GM19351 (cell line): ENCODE data around the gene SMYD3.

Source experiments
- ATAC-seq: cut with Tn5 transposase; IDR thresholded peaks from one replicate; pipeline ENCODE4 v1.9.1; 2021; ENCODE audit warnings: mild to moderate bottlenecking, moderate library complexity; ENCODE audit not compliant: unreplicated experiment

The SMYD3 gene

GRCh38 chr1:246417813-246418564, 89.1 kb downstream of the SMYD3 start:
- ATAC-seq: no peak

- ATAC-seq: no peak
These were observed 89.8 kb downstream of the SMYD3 start for GRCh38 chr1:246417152-246417812.

- no peak for ATAC-seq
These were observed 90.8 kb downstream of the SMYD3 start for GRCh38 chr1:246416261-246416660.

GRCh38 chr1:246415028-246415427, 92.1 kb downstream of the SMYD3 start:
- no peak for ATAC-seq

- no peak for ATAC-seq
These were observed 93.6 kb downstream of the SMYD3 start for GRCh38 chr1:246413430-246413829.

GRCh38 chr1:246404078-246404477, 103.0 kb downstream of the SMYD3 start:
- ATAC-seq: no peak

GRCh38 chr1:246398126-246398813, 108.8 kb downstream of the SMYD3 start:
- no peak for ATAC-seq

- no peak for ATAC-seq
These were observed 110.0 kb downstream of the SMYD3 start for GRCh38 chr1:246397046-246397445.

- no peak for ATAC-seq
These were observed 110.8 kb downstream of the SMYD3 start for GRCh38 chr1:246396322-246396721.

- ATAC-seq: no peak
These were observed 113.0 kb downstream of the SMYD3 start for GRCh38 chr1:246394121-246394520.

- no peak for ATAC-seq
These were observed 116.2 kb downstream of the SMYD3 start for GRCh38 chr1:246390855-246391254.

- no peak for ATAC-seq
These were observed 122.5 kb downstream of the SMYD3 start for GRCh38 chr1:246384616-246385015.

- no peak for ATAC-seq
These were observed 123.3 kb downstream of the SMYD3 start for GRCh38 chr1:246383791-246384190.

GRCh38 chr1:246383239-246383589, 123.9 kb downstream of the SMYD3 start:
- ATAC-seq: no peak

- ATAC-seq: no peak
These were observed 124.4 kb downstream of the SMYD3 start for GRCh38 chr1:246382589-246383238.

- ATAC-seq: no peak
These were observed 125.6 kb downstream of the SMYD3 start for GRCh38 chr1:246381452-246381851.

- ATAC-seq: no peak
These were observed 129.4 kb downstream of the SMYD3 start for GRCh38 chr1:246377625-246378153.

GRCh38 chr1:246373828-246374569, 133.1 kb downstream of the SMYD3 start:
- no peak for ATAC-seq

GRCh38 chr1:246372559-246372958, 134.5 kb downstream of the SMYD3 start:
- no peak for ATAC-seq

- no peak for ATAC-seq
These were observed 140.0 kb downstream of the SMYD3 start for GRCh38 chr1:246367041-246367440.

- no peak for ATAC-seq
These were observed 141.4 kb downstream of the SMYD3 start for GRCh38 chr1:246365708-246366107.
